Thyroid gland (tissue), 4 donors: Measurements from ENCODE around the gene EWSR1. TPM values are rescaled to one million over a fixed set of nuclear protein-coding genes. Genes with fewer than 3 reads are reported as not detected.

Experiments used
- DNase-seq, 2 donors: peaks; one replicate each; pipeline ENCODE4 v3.0.0-alpha.2; 2019
- H3K27ac ChIP-seq, 3 donors: fragments of 200-600 bp; sonication (generic); 1 replicate in 2 of 3; 2 replicates in 1 of 3; pipeline ENCODE4 v1.5.1; 2016 to 2019; ENCODE audit warnings: mild to moderate bottlenecking in 1 of 3, moderate library complexity in 1 of 3
- H3K27me3 ChIP-seq: fragments of 200-600 bp; sonication (generic); one replicate; pipeline ENCODE4 v1.5.1; 2019
- H3K36me3 ChIP-seq, 2 donors: fragments of 200-600 bp; sonication (generic); one replicate each; pipeline ENCODE4 v1.5.1; 2016 to 2019
- H3K4me1 ChIP-seq, 2 donors: fragments of 200-600 bp; sonication (generic); one replicate each; pipeline ENCODE4 v1.5.1; 2017 to 2019
- H3K4me3 ChIP-seq, 3 donors: fragments of 200-600 bp; sonication (generic); replicated peaks in 1 of 3; 1 replicate in 2 of 3; 2 replicates in 1 of 3; pipeline ENCODE4 v1.5.1; 2016; ENCODE audit warnings: mild to moderate bottlenecking in 1 of 3
- H3K9me3 ChIP-seq: fragments of 200-600 bp; sonication (generic); one replicate; pipeline ENCODE4 v1.5.1; 2017
- POLR2A ChIP-seq, 2 donors: fragments of 450-650 bp; IDR thresholded peaks; one replicate each; pipeline ENCODE4 v1.6.1; 2017; ENCODE audit warnings: antibody characterized with exemption in 2 of 2, mild to moderate bottlenecking in 2 of 2, moderate library complexity in 1 of 2
- WGBS, 2 donors: methylation state at CpG; one replicate each; pipeline ENCODE4 v1.1.5; 2017; 5-methylcytosine and 5-hydroxymethylcytosine counted together
- intact Hi-C: fragments of 100-400 bp; cut with DNase I; formaldehyde crosslinking; loops from one replicate; pipeline ENCODE4 v1.15.1; 2023
- total RNA-seq, 4 donors: library from RNA; depleted of rRNA; stranded (reverse); fragments of >200 nt; gene quantifications; one replicate each; pipeline ENCODE4 v1.2.3, GENCODE V29; 2016
- TF ChIP-seq, protein P1 (sequence below), 6 experiments: fragments of 200-600 bp in 3 of 6; fragments of 450-650 bp in 3 of 6; sonication (generic) in 3 of 6; IDR thresholded peaks; one replicate each; pipeline ENCODE4 v1.5.1; 2016 to 2019; ENCODE audit warnings: antibody characterized with exemption in 6 of 6, mild to moderate bottlenecking in 2 of 6, inconsistent platforms in 1 of 6, moderate library complexity in 1 of 6

Gene EWSR1
- total RNA-seq, 4 donors from 2014 or later: 205 to 290 (median 258) TPM

- Histone ChIP-seq H3K27me3 (no peaks in the 10 kb centered on the region), H3K27ac (no peak overlapping the region), H3K4me3 (no peak overlapping the region), H3K9me3 (no peaks in the 10 kb centered on the region), H3K36me3 (peaks cover 87 to 92% of the 10 kb centered on the region in 2 donors), H3K4me1 (no peaks in the 10 kb centered on the region)
- no peak for TF ChIP-seq POLR2A (IDR thresholded peaks at IDR 0.05)
- TF ChIP-seq, protein P1, sequence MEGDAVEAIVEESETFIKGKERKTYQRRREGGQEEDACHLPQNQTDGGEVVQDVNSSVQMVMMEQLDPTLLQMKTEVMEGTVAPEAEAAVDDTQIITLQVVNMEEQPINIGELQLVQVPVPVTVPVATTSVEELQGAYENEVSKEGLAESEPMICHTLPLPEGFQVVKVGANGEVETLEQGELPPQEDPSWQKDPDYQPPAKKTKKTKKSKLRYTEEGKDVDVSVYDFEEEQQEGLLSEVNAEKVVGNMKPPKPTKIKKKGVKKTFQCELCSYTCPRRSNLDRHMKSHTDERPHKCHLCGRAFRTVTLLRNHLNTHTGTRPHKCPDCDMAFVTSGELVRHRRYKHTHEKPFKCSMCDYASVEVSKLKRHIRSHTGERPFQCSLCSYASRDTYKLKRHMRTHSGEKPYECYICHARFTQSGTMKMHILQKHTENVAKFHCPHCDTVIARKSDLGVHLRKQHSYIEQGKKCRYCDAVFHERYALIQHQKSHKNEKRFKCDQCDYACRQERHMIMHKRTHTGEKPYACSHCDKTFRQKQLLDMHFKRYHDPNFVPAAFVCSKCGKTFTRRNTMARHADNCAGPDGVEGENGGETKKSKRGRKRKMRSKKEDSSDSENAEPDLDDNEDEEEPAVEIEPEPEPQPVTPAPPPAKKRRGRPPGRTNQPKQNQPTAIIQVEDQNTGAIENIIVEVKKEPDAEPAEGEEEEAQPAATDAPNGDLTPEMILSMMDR (IDR thresholded peaks at IDR 0.05): no peak
- WGBS, 2 donors: 65 to 70% methylated on average over 2 of the region's 2 CpGs
- intact Hi-C loops: no loop called here
- DNase-seq: no peak
Observed at GRCh38 chr22:29288837-29289236, 20.8 kb downstream of the EWSR1 start.

- H3K27ac ChIP-seq: no peak overlapping the region
- intact Hi-C loops: no loop called here
- peaks cover 84 to 93% of the 10 kb centered on the region in 2 donors for H3K36me3 ChIP-seq
- H3K9me3 ChIP-seq: no peaks in the 10 kb centered on the region
- no peak for DNase-seq
- H3K4me1 ChIP-seq: no peaks in the 10 kb centered on the region
- H3K27me3 ChIP-seq: no peaks in the 10 kb centered on the region
- no peak overlapping the region for H3K4me3 ChIP-seq
- TF ChIP-seq, protein P1 (IDR thresholded peaks at IDR 0.05): no peak
- no peak for TF ChIP-seq POLR2A (IDR thresholded peaks at IDR 0.05)
- 79 to 82% methylated on average over 5 of the region's 5 CpGs for WGBS, 2 donors
Observed at GRCh38 chr22:29290061-29290460, 22.0 kb downstream of the EWSR1 start.

GRCh38 chr22:29291215-29291614 lies 23.1 kb downstream of the EWSR1 start:
- no peak for DNase-seq
- intact Hi-C loops: no loop called here
- Histone ChIP-seq H3K27me3 (no peaks in the 10 kb centered on the region), H3K4me1 (no peaks in the 10 kb centered on the region), H3K4me3 (no peak overlapping the region), H3K36me3 (peaks cover 85 to 93% of the 10 kb centered on the region in 2 donors), H3K27ac (no peak overlapping the region), H3K9me3 (no peaks in the 10 kb centered on the region)
- 79 to 85% methylated on average over 7 of the region's 7 CpGs for WGBS, 2 donors
- no peak for TF ChIP-seq POLR2A (IDR thresholded peaks at IDR 0.05)
- TF ChIP-seq, protein P1 (IDR thresholded peaks at IDR 0.05): no peak

- TF ChIP-seq POLR2A (IDR thresholded peaks at IDR 0.05): no peak
- TF ChIP-seq, protein P1 (IDR thresholded peaks at IDR 0.05): no peak
- intact Hi-C loops: no loop called here
Observed at GRCh38 chr22:29292379-29292778, 24.3 kb downstream of the EWSR1 start.

DNA sequence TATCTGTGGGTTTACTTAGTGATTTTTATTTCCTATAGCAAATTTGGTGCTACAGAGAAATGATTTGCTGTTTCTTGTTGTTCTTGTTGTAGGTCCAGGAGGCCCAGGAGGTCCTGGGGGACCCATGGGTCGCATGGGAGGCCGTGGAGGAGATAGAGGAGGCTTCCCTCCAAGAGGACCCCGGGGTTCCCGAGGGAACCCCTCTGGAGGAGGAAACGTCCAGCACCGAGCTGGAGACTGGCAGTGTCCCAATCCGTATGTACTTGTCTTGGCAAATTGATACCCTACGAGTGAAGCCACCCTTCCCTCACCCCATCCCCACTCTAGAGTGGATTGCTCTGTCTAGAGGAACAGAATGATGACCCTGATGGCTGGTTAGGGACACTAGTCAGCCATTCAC lies 30.6 kb downstream of the EWSR1 start:
- Histone ChIP-seq H3K27ac (no peak overlapping the region), H3K4me3 (no peak overlapping the region), H3K36me3 (peaks cover 64 to 72% of the 10 kb centered on the region in 2 donors), H3K9me3 (no peaks in the 10 kb centered on the region), H3K4me1 (peaks cover 0 to 5% of the 10 kb centered on the region in 2 donors), H3K27me3 (no peaks in the 10 kb centered on the region)
- intact Hi-C loops: no loop called here
- TF ChIP-seq, protein P1 (IDR thresholded peaks at IDR 0.05): no peak
- TF ChIP-seq POLR2A (IDR thresholded peaks at IDR 0.05): no peak
- 76 to 83% methylated on average over 8 of the region's 8 CpGs for WGBS, 2 donors
- DNase-seq: no peak

More at GRCh38 chr22:29292379-29292778, 24.3 kb downstream of the EWSR1 start:
- H3K27ac ChIP-seq: no peak overlapping the region
- H3K27me3 ChIP-seq: no peaks in the 10 kb centered on the region
- H3K4me3 ChIP-seq: no peak overlapping the region
- no peaks in the 10 kb centered on the region for H3K9me3 ChIP-seq
- DNase-seq: no peak
- H3K36me3 ChIP-seq: peaks cover 87 to 94% of the 10 kb centered on the region in 2 donors
- H3K4me1 ChIP-seq: no peaks in the 10 kb centered on the region
